HK-2 (cell line): ENCODE data around the gene PROZ.

Source experiments
- DNase-seq: peaks from one replicate; pipeline ENCODE4 v3.0.0-alpha.2; 2018; ENCODE audit not compliant: unreplicated experiment

Gene PROZ

DNA sequence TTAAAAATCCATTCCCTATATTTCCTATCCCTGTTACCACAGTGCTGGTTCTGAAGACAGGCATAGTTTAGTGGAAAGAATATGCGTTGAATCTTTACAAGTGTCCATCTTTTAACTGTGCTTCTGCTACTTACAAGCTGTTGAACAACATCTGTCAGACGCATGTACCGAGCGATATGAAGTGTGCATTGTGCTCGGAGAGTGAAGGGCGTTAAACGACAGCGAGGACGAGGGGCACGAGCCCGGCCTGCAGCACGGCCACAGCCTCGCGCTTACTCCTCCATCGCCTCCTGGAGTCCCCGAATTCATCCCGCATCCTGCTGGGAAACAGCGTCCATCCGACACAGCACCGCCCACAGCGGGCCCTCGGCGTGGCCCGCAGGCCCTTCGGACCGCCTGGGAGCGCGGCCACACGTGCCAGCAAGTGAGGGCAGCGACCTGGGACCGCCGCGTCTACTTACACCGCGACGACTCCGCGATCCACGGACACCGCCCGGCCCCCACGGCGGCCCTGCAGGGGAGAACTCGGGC lies 49.5 kb downstream of the PROZ start:
- peak; percentile 33 for DNase-seq

DNA sequence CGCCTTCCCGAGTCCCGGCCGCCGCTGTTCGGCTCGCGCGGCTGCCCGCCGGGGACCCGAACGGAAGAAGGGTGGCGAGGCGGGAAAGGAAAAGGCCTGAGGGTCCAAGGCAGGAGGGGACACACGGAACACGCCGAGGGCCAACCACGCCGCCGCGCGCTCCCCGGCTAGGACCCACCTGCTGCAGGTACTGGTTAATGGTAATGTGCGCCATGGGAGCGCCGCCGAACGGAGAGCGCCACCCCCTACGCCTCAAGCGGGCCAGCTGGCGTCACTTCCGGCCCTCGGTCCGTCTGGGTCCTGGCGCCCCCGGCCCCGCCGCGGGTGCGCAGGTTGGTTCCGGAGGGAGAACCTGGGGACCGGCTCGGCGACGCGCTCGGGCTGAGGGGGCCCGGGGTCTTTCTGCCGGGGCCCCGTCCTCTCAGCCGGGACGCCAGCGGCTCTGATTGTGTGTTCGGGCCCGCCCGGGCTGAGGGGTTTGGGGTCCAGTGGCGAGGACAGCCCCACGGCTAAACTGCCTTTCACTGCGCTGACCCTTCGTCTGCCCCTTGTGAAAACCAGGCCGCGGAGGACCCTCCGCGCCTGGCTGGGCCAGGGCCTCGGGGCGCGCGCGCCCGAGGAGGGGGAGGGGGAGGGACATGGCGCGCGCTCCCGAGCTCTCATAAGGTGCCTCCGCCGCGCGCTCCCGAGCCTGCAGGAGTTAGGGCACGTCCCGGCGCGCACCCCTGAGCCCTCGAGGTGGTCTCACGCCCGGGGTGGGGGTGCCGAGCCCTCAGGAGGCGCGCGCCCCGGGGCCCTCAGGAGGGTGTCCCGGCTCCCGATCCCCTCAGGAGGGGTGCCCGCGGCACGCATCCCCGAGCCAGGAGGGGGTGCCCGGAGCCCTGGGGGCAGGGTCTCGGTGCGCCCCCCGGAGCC lies 50.2 kb downstream of the PROZ start, which contains the start of gene PCID2:
TSS of gene PCID2 (minus strand) at position 249 of the 915 bp plus-strand sequence. CDS start at position 214, 35 bp downstream.
- peak; percentile 84 for DNase-seq

DNA sequence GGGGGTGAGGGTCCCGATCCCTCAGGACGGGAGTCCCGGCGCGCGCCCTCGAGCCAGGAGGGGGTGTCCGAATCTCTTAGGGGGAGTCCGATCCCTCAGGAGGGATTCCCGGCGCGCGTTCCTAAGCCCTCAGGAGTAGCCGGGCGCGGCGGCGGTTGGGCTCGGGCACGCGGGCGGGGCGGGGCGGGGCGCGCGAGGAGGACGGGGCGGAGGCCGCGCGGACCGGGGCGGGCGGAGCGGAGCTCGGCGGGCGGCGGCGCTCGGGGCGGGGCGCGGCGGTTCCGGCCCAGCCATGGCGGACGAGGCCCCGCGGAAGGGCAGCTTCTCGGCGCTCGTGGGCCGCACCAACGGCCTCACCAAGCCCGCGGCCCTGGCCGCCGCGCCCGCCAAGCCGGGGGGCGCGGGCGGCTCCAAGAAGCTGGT lies 50.9 kb downstream of the PROZ start, which contains the start of gene CUL4A:
TSS of gene CUL4A (plus strand) at position 278 of the 423 bp plus-strand sequence. CDS start at position 293, 15 bp downstream.
- DNase-seq = peak; percentile 72

DNA sequence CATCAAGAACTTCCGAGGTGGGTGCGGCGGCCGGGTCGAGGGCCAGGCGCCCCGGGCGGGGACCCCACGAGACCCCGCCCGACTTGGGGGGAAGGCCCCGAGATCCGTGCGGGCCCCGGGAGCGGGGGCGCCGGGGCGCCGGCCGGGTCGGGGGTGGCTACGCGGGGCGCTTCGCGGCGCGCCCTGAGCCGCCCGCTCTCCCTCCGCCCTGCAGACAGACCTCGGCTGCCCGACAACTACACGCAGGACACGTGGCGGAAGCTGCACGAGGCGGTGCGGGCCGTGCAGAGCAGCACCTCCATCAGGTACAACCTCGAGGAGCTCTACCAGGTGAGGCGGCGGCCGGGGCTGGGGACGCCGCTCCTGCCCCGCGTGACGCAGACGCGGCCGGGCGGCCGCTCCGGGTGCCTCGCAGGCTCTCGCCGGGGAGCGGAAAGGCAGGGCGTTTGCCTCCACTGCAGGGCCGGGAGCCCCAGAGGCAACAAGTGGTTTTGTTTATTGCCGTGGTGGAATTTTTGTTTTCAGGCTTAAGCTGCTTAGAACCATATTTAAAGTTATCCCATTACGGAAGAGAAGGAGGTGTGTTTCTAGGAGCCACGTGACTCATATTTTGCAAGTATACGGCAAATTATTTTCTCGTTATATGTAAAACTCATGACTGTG lies 51.4 kb downstream of the PROZ start:
- peak; percentile 52 for DNase-seq

DNA sequence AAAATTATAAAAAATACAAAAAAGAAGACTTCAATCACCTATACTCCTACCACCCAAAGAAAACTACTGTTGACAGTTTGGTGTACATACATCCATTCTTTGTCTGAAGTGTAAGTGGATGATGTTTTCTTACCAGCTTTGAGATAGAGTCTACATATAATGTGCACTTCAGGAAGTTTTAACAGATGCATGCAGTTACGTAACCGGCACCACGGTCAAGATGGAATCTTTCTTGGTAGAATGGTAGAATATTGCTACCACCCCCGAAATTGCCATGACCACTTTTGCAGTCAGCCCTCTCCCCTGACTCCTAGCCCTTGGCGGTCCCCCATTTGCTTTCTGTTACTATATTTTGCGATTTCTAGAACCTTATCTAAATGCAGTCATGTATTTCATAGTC lies 52.4 kb downstream of the PROZ start:
- DNase-seq = no peak

DNA sequence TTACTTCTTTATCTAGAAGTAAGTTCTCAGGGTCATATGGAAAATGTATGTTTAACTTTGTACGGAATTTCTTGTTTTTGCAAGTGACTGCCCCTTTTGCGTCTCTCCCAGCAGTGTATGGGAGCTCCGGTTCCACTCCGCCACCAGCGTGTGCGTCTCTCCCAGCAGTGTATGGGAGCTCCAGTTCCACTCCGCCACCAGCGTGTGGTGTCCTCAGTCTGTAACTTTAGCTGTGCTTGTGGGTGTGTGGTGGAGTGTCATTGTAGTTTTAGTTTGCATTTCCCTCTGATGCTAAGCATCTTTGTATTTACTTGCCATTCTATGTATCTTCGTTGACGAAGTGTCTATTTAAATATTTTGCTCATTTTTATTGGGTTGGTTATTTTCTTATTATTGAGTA lies 53.3 kb downstream of the PROZ start:
- no peak for DNase-seq

DNA sequence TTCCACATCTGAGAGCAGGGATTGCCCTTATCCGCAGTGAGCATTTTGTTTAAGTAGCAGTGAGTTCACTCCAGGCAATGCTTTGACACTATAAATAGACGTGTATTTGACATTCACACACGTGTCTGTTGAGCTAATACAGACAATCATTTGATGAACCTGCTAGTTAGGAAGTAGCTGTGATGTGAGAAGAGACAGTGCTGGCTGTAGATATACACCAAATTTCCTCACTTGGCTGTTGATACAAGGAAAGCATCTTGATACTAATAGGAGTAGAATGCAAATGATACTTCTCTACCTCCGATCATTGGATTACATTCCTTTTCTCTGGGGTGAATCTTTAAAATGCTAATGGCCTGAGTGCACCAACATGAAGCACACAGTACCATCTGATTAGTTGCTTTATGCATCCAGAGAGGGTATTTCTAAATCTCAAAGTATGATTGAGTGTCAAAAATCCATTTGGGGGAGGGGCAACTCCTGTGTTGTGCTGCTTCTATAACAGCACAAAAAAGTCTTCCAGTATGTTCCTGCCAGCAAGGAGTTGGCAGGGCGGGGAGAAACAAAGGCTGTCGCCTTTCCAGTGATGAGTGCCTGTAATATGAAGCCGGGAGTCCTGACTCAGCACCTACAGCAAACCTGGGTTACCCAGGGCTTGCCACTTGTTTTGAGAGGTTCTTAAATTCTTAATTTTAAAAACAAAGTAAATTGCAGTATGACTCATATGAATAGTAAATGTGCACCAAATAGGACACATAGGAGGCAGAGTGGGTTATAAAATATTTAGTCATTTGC lies 58.0 kb downstream of the PROZ start:
- peak; percentile 30 for DNase-seq

DNA sequence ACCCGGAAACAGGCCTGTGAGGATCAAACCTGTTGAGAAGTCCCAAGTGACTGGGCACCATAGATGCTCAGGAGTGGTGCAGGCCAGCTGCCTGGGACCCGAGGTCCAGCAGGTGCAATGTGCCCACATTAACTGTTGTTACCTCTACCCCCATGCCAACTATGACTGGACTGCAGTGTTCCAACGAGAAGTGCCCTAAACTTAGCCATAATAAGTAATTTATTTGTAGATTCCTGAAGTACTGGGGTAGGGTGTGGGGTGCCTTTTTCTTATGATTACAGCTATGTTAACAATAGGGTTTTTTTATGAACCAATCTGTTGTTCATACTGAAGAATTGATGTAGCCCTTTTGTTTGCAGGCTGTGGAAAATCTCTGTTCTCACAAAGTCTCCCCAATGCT lies 60.1 kb downstream of the PROZ start:
- no peak for DNase-seq

DNA sequence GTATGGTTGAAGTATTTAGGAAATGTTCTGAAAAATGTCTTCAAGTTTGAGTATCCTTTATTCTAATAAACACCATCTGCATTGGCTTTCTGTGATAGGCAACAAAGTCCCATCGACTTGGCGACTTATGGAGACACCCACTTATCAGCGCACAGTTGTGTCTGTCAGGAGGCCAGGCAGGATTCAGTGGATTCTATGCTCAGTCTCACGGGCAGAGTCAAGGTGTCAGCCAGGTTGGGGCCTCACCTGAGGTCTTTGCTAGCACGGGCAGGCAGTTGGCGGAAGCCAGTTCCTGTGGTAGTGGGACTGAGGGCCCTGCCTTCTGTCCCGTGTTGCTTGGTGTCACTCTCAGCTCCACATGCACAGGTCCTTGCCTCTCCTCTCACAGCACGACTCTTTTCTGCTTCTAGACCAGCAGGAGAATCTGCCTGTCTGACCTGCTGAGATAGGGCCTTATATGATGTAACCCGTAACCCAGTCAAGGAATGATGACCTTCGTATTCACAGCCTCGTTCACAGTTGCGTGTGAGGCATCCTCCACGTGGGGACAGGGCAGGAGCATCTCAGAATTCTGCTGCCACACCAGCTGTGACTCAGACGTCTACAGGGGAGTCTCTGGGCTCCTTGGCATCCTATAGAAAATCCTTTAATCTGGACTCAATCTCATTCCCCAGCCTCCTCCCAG lies 61.0 kb downstream of the PROZ start:
- DNase-seq = no peak

DNA sequence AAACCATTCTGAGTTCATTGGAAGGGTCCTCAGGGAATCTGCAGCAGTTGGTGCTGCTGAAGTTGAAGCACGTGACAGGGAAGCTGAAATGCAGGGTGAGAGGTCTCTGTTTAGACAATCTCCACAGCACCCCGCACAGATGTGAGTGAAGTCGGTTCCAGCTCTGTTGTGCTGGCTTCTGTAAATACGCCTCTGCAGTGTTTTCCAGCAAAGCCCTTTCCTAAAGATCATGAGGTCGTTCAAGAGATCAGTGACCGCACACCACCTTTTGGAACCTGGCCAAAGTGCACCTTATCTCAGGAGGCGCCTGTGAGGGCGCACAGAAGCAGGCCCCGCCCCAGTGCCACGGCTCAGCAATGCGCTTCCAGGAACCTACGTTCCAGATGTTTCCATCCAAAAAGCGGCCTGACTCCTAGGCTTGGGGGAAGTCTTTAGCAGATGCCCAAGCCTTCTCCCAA lies 61.7 kb downstream of the PROZ start:
- DNase-seq = no peak

DNA sequence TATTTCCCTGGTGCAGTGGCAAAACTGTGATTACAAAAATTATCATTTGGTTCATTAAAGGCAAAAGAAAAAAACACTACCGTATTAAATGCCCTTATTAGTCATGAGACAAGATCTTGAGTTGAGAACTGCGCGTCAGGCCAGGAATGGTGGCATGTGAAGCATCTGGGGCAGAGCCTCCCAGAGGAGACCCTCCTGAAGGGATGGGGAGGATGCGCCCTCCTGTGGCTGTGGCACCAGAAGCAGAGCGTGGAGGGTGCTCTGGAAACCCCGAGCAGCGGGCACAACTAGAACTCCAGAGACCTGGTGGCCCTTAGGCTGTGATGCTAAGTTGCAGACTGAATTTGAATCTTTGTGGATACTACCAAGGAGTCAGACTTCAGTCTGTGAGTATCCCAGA lies 62.4 kb downstream of the PROZ start:
- DNase-seq = no peak
